ENCODE data around the gene OR2H2. TPM values are rescaled to one million over a fixed set of nuclear protein-coding genes. Genes with fewer than 3 reads are reported as not detected.
A peak's percentile ranks its signal among the peaks of the same experiment; 100 is the strongest.

The OR2H2 gene
- polyA plus RNA-seq, 1 donor: 0.15 TPM

- no peak for DNase-seq (ENCODE audit: low read depth)
Observed at GRCh38 chr6:29629571-29629970, 44.6 kb downstream of the OR2H2 start.

DNA sequence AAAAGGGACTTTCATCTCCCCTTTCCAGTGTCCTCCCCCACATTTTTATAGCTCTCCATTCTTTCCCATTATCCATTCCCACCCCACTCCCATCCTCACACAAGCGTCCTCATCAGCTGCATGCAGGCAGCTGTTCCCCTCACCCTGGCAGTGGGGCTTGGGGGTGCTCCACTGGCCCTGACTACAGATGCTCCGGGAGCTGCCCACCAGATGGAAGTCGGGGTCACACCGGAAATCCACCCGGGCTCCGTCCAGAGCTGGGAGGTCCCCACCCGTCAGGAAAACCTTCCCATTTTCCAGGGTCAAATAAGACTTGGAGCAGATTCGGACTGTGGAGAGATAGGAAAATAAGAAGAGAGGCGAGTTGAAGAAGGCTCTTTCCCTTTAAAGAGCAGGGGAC, 45.4 kb downstream of the OR2H2 start:
- no peak for DNase-seq (ENCODE audit: low read depth)

- no peak for DNase-seq (ENCODE audit: low read depth)
Observed at GRCh38 chr6:29631209-29631810, 46.4 kb downstream of the OR2H2 start.

- no peak for DNase-seq (ENCODE audit: low read depth)
Observed at GRCh38 chr6:29631860-29632731, 47.2 kb downstream of the OR2H2 start.

GRCh38 chr6:29632789-29633533, 48.0 kb downstream of the OR2H2 start, which contains the start of gene GABBR1:
Gene GABBR1, minus strand, starts transcription at chr6:29633183. Its CDS starts 798 bp downstream, at chr6:29632385.
- DNase-seq (ENCODE audit: low read depth): peak; percentile 66

DNA sequence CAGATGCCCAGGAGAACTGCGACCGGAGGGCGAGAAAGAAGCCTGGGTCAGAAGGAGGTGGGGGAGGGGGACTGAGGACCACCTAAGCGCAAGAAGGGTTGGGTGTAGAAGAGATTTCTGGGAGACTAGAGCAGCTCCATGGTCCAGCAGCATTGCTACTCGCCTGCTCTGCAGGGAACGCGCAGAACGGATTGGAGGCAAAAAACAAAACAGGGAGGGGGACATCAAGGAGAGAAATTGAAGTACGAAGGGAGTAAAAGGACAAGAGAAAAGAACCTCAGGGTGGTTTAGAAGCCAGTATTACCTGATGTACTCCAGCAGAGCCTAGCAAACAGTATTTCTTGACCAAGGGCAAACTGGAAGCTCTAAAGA, 48.6 kb downstream of the OR2H2 start:
- DNase-seq (ENCODE audit: low read depth): peak; percentile 19

GRCh38 chr6:29637247-29637646, 52.3 kb downstream of the OR2H2 start:
- DNase-seq (ENCODE audit: low read depth): no peak

Other genes with a start within 250 kb of the OR2H2 start
- not detected for gene OR5V1, start 216.3 kb upstream of the OR2H2 start, polyA plus RNA-seq (ENCODE audit: insufficient read length)
- not detected for gene OR12D3, start 209.8 kb upstream of the OR2H2 start, polyA plus RNA-seq (ENCODE audit: insufficient read length)
- not detected for gene OR12D2, start 189.5 kb upstream of the OR2H2 start, polyA plus RNA-seq (ENCODE audit: insufficient read length)
- gene OR12D1, start 170.2 kb upstream of the OR2H2 start, polyA plus RNA-seq (ENCODE audit: insufficient read length): not detected
- not detected for gene OR10C1, start 145.8 kb upstream of the OR2H2 start, polyA plus RNA-seq (ENCODE audit: insufficient read length)
- gene OR11A1, start 128.1 kb upstream of the OR2H2 start, polyA plus RNA-seq (ENCODE audit: insufficient read length): not detected
- gene OR2H1, start 128.0 kb upstream of the OR2H2 start, polyA plus RNA-seq (ENCODE audit: insufficient read length): not detected
- gene MAS1L, start 97.2 kb upstream of the OR2H2 start, polyA plus RNA-seq (ENCODE audit: insufficient read length): not detected
- 0.28 TPM for gene UBD, start 25.4 kb upstream of the OR2H2 start, polyA plus RNA-seq (ENCODE audit: insufficient read length)
- gene GABBR1, start 48.1 kb downstream of the OR2H2 start, polyA plus RNA-seq (ENCODE audit: insufficient read length): 33.1 TPM
- not detected for gene MOG, start 72.0 kb downstream of the OR2H2 start, polyA plus RNA-seq (ENCODE audit: insufficient read length)
- gene ZFP57, start 96.0 kb downstream of the OR2H2 start, polyA plus RNA-seq (ENCODE audit: insufficient read length): not detected
- gene HLA-F, start 138.3 kb downstream of the OR2H2 start, polyA plus RNA-seq (ENCODE audit: insufficient read length): 5.8 TPM
- 3.3 TPM for gene HLA-G, start 242.7 kb downstream of the OR2H2 start, polyA plus RNA-seq (ENCODE audit: insufficient read length)